ENCODE measurements around the gene MTG2. TPM values are rescaled to one million over a fixed set of nuclear protein-coding genes. Genes with fewer than 3 reads are reported as not detected.

MTG2 gene
- total and polyA plus RNA-seq, 4 donors, result 13.0 to 28.0 (median 24.4) TPM

DNA sequence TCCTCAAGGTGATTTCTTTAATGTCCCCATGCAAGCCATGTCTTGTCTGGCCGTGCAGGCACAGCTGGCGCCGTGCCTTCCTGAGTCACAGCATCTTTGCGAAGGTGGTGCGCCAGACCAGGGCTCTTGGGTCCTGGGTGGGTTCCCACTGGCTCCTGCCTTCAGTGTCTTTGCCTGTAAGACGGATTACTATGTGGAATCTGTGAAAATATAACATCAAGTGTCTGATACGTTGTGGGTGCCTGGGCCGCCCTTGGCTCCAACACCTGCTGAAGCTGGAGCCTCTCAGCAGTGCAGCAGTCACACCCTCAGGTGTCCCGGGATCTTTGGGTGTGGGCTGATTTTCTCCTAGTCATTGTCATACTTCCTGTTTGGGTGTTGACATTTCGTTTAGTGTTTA lies 58.7 kb downstream of the MTG2 start:
- WGBS, result 84% methylated on average over 10 of the region's 10 CpGs
- Histone ChIP-seq H3K4me3 (ENCODE audit: low read depth in 1 of 3, low read length in 3 of 3) (no peak overlapping the region), H3K36me3 (ENCODE audit: control insufficient read depth in 4 of 4, insufficient read depth in 3 of 4, low read depth in 1 of 4, low read length in 3 of 4) (peaks cover 0 to 6% (median under 1%) of the 10 kb centered on the region in 4 donors), H3K9me3 (ENCODE audit: control insufficient read depth in 4 of 4, low read length in 3 of 4) (no peaks in the 10 kb centered on the region), H3K27ac (ENCODE audit: low read depth in 1 of 2, low read length in 2 of 2) (no peak overlapping the region), H3K4me1 (ENCODE audit: control insufficient read depth in 4 of 4, insufficient read depth in 4 of 4, low read length in 3 of 4) (peaks cover 16 to 45% (median 24%) of the 10 kb centered on the region in 4 donors), H3K9ac (ENCODE audit: low read depth in 1 of 2, low read length in 2 of 2) (no peak overlapping the region), H3K27me3 (ENCODE audit: control insufficient read depth in 4 of 4, insufficient read depth in 4 of 4, low read length in 3 of 4) (no peaks in the 10 kb centered on the region)
- DNase-seq (ENCODE audit: low spot score), result no peak
- TF ChIP-seq TAF1 (conservative IDR thresholded peaks at IDR 0.05), result no peak
- TF ChIP-seq, protein P1, sequence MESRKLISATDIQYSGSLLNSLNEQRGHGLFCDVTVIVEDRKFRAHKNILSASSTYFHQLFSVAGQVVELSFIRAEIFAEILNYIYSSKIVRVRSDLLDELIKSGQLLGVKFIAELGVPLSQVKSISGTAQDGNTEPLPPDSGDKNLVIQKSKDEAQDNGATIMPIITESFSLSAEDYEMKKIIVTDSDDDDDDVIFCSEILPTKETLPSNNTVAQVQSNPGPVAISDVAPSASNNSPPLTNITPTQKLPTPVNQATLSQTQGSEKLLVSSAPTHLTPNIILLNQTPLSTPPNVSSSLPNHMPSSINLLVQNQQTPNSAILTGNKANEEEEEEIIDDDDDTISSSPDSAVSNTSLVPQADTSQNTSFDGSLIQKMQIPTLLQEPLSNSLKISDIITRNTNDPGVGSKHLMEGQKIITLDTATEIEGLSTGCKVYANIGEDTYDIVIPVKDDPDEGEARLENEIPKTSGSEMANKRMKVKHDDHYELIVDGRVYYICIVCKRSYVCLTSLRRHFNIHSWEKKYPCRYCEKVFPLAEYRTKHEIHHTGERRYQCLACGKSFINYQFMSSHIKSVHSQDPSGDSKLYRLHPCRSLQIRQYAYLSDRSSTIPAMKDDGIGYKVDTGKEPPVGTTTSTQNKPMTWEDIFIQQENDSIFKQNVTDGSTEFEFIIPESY (IDR thresholded peaks at IDR 0.05), result no peak
- TF ChIP-seq NR2F2 (IDR thresholded peaks at IDR 0.05), result no peak
- TF ChIP-seq HNF4A (conservative IDR thresholded peaks at IDR 0.05), result no peak
- no peak for TF ChIP-seq YY1 (IDR thresholded peaks at IDR 0.05)
- TF ChIP-seq JUND (IDR thresholded peaks at IDR 0.05), result no peak

DNA sequence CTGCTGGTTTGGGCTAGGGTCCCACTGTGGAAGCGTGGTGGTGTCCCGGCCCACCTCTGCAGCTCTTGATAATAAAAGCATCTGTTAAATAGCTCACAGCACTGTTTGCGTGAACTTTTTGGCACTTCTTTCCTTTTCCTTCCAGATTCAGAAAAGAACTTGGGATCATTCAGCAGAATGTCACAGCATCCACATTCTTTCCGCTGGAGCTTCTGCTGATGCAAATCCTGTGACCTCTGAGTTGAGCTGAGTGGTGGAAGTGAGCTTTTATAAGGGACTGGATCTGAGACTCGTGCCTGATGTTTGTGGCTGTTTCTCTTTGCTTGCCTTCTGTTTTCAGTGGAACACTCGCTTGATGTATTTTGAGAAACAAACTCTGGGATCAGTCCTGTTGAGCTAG lies 59.3 kb downstream of the MTG2 start:
- Histone ChIP-seq H3K27ac (ENCODE audit: low read depth in 1 of 2, low read length in 2 of 2) (peak overlapping the region; percentile 9 to 49), H3K9me3 (ENCODE audit: control insufficient read depth in 4 of 4, low read length in 3 of 4) (no peaks in the 10 kb centered on the region), H3K36me3 (ENCODE audit: control insufficient read depth in 4 of 4, insufficient read depth in 3 of 4, low read depth in 1 of 4, low read length in 3 of 4) (peaks cover 0 to 6% (median under 1%) of the 10 kb centered on the region in 4 donors), H3K9ac (ENCODE audit: low read depth in 1 of 2, low read length in 2 of 2) (no peak overlapping the region), H3K4me3 (ENCODE audit: low read depth in 1 of 3, low read length in 3 of 3) (no peak overlapping the region), H3K4me1 (ENCODE audit: control insufficient read depth in 4 of 4, insufficient read depth in 4 of 4, low read length in 3 of 4) (peaks cover 19 to 51% (median 30%) of the 10 kb centered on the region in 4 donors), H3K27me3 (ENCODE audit: control insufficient read depth in 4 of 4, insufficient read depth in 4 of 4, low read length in 3 of 4) (no peaks in the 10 kb centered on the region)
- 75% methylated on average over 6 of the region's 6 CpGs for WGBS
- TF ChIP-seq EGR1 (IDR thresholded peaks at IDR 0.05; ENCODE audit: low read depth in 2 of 2) (no peak), RXRA (IDR thresholded peaks at IDR 0.05) (peak; percentile 19 to 46), NR2F2 (IDR thresholded peaks at IDR 0.05) (peak; percentile 80)
- DNase-seq (ENCODE audit: low spot score), result no peak

DNA sequence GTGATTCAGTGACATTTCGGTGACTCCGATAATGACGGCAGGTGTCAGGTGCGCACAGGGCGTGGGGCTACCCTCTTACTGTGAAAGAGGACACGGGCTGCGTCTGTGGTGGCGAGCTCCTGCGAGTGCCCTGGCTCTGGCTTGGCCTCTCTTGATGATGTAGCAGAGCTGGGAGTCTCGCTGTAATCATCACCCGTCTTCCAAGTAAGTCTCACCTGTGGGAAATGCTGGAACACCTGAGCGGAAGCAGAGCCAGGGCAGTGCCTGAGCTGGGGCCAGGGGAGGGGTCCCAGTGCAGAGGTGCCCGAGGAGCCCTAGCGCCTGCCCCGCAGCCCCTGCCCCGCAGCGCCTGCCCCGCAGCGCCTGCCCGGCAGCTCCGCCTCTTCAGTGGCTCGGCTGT lies 60.3 kb downstream of the MTG2 start:
- H3K9me3 ChIP-seq (ENCODE audit: control insufficient read depth in 4 of 4, low read length in 3 of 4), result no peaks in the 10 kb centered on the region
- WGBS, result 91% methylated on average over 22 of the region's 22 CpGs
- no peak overlapping the region for H3K4me3 ChIP-seq (ENCODE audit: low read depth in 1 of 3, low read length in 3 of 3)
- H3K9ac ChIP-seq (ENCODE audit: low read depth in 1 of 2, low read length in 2 of 2), result no peak overlapping the region
- TF ChIP-seq, protein P2, sequence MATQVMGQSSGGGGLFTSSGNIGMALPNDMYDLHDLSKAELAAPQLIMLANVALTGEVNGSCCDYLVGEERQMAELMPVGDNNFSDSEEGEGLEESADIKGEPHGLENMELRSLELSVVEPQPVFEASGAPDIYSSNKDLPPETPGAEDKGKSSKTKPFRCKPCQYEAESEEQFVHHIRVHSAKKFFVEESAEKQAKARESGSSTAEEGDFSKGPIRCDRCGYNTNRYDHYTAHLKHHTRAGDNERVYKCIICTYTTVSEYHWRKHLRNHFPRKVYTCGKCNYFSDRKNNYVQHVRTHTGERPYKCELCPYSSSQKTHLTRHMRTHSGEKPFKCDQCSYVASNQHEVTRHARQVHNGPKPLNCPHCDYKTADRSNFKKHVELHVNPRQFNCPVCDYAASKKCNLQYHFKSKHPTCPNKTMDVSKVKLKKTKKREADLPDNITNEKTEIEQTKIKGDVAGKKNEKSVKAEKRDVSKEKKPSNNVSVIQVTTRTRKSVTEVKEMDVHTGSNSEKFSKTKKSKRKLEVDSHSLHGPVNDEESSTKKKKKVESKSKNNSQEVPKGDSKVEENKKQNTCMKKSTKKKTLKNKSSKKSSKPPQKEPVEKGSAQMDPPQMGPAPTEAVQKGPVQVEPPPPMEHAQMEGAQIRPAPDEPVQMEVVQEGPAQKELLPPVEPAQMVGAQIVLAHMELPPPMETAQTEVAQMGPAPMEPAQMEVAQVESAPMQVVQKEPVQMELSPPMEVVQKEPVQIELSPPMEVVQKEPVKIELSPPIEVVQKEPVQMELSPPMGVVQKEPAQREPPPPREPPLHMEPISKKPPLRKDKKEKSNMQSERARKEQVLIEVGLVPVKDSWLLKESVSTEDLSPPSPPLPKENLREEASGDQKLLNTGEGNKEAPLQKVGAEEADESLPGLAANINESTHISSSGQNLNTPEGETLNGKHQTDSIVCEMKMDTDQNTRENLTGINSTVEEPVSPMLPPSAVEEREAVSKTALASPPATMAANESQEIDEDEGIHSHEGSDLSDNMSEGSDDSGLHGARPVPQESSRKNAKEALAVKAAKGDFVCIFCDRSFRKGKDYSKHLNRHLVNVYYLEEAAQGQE (IDR thresholded peaks at IDR 0.05), result no peak
- no peak for TF ChIP-seq GABPA (IDR thresholded peaks at IDR 0.05 in 1 of 2, conservative IDR thresholded peaks at IDR 0.05 in 1 of 2)
- TF ChIP-seq, protein P1 (IDR thresholded peaks at IDR 0.05), result no peak
- no peak for TF ChIP-seq RAD21 (IDR thresholded peaks at IDR 0.05)
- no peak for TF ChIP-seq JUND (IDR thresholded peaks at IDR 0.05)
- no peak for TF ChIP-seq HNF4A (conservative IDR thresholded peaks at IDR 0.05)
- no peak for TF ChIP-seq RXRA (IDR thresholded peaks at IDR 0.05)
- TF ChIP-seq, protein P3, sequence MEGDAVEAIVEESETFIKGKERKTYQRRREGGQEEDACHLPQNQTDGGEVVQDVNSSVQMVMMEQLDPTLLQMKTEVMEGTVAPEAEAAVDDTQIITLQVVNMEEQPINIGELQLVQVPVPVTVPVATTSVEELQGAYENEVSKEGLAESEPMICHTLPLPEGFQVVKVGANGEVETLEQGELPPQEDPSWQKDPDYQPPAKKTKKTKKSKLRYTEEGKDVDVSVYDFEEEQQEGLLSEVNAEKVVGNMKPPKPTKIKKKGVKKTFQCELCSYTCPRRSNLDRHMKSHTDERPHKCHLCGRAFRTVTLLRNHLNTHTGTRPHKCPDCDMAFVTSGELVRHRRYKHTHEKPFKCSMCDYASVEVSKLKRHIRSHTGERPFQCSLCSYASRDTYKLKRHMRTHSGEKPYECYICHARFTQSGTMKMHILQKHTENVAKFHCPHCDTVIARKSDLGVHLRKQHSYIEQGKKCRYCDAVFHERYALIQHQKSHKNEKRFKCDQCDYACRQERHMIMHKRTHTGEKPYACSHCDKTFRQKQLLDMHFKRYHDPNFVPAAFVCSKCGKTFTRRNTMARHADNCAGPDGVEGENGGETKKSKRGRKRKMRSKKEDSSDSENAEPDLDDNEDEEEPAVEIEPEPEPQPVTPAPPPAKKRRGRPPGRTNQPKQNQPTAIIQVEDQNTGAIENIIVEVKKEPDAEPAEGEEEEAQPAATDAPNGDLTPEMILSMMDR (IDR thresholded peaks at IDR 0.05; ENCODE audit: low read depth, low read length, missing input control), result no peak
- TF ChIP-seq, protein P4, sequence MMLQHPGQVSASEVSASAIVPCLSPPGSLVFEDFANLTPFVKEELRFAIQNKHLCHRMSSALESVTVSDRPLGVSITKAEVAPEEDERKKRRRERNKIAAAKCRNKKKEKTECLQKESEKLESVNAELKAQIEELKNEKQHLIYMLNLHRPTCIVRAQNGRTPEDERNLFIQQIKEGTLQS (IDR thresholded peaks at IDR 0.05), result no peak
- TF ChIP-seq YY1 (IDR thresholded peaks at IDR 0.05), result no peak
- TF ChIP-seq, protein P5, sequence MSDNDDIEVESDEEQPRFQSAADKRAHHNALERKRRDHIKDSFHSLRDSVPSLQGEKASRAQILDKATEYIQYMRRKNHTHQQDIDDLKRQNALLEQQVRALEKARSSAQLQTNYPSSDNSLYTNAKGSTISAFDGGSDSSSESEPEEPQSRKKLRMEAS (IDR thresholded peaks at IDR 0.05), result no peak
- H3K27ac ChIP-seq (ENCODE audit: low read depth in 1 of 2, low read length in 2 of 2), result peak overlapping the region in 1 of 2 donors; percentile 9
- no peaks in the 10 kb centered on the region for H3K27me3 ChIP-seq (ENCODE audit: control insufficient read depth in 4 of 4, insufficient read depth in 4 of 4, low read length in 3 of 4)
- DNase-seq (ENCODE audit: low spot score), result no peak
- peaks cover 14 to 44% (median 30%) of the 10 kb centered on the region in 4 donors for H3K4me1 ChIP-seq (ENCODE audit: control insufficient read depth in 4 of 4, insufficient read depth in 4 of 4, low read length in 3 of 4)
- H3K36me3 ChIP-seq (ENCODE audit: control insufficient read depth in 4 of 4, insufficient read depth in 3 of 4, low read depth in 1 of 4, low read length in 3 of 4), result peaks cover 0 to 6% (median under 1%) of the 10 kb centered on the region in 4 donors

Measured in liver (tissue), 9 donors.